Activated effector memory CD4-positive, alpha-beta T cell treated with anti-CD3 and anti-CD28 coated beads, Interleukin-2, amount 50 U/mL, for 16 hours (primary cell): ENCODE measurements around the gene RNU1-4.
"Not testable (repeated sequence)": the region's sequence is repeated elsewhere in the genome, so short reads cannot be mapped to it uniquely, and the experiment has no call there.

Experiments
- DNase-seq: peaks from one replicate; pipeline ENCODE4 v3.0.0-alpha.2; 2020

The RNU1-4 gene

DNA sequence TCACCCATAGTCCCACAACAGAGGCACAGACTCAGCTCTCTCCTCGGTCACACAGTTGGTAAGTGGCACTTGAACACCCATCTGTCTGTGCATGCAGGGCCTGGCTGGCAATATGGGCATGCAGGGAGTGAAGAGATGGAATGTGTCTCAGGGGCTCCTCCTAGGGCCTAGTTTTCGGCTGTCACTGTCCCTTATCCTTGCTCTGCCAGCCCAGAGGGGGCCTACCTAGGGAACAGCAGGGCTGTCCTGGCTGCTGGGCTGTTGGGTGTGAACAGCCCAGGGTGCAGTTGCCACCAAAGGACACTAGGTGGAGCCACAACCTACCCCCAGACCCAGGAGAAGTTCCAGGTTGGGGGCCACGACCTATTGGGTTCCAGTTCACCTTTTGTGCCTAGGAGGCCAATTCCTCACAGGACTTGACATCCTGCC, 30.6 kb upstream of the RNU1-4 start:
- DNase-seq: not testable (repeated sequence)

DNA sequence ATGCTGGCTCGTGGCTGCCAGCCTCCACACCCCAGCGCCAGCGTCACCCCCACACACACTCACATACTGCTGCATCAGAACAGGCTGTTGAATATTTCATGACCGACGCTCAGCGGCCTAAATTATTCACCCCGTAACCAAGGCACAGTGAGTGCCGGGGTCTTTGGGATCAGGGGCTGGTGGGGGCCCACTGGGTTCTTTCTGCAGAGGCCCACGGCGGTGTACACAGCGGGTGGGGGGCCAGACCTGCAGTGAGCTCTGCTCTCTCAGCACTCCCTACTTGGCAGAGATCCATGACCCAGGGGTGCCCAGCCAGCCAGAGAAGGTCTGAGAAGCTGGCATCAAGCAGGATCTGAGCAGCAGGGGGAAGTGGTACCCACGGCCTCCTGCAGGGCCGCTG, 29.7 kb upstream of the RNU1-4 start:
- DNase-seq: not testable (repeated sequence)

DNA sequence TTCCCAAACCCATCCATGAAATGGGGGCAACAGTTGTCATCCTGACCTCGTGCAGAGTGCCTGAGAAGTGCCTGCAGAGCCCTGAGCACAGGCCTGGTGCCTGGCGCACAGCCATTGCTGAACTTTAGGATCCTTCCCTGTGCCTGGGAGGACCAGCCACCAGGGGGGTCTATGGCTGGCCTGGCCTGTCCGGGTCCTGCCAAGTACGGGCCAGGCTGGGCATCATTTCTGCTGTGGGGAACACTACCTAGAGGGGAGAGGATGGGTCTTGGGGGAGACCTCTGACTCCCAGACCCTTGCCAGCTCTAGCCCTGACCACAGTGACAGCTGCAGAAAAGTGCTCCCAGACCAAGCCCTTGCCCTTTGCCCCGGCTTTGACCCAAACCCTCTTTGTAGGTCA, 28.2 kb upstream of the RNU1-4 start:
- not testable (repeated sequence) for DNase-seq

GRCh38 chr1:16712582-16712981, 27.7 kb upstream of the RNU1-4 start:
- not testable (repeated sequence) for DNase-seq

DNA sequence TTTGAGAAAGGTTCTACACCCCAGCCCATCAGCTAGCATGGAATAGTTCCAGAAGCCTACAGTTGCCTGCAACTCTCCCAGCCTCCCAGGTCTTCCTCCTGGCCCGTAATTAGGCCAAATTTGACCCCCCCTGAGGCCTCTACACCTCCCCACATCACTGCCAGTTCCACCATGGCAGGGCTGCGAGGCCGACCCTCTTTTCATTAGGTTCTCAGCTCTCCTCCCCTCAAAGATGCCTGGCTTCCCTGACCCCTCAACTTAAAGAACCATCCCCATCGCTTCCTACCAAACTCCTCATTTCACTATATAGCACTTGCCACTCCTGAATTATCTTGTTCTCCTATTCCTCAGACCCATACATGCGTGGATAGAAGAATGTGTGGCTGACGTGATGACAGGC, 27.3 kb upstream of the RNU1-4 start:
- DNase-seq: not testable (repeated sequence)

- not testable (repeated sequence) for DNase-seq
Measured at GRCh38 chr1:16713480-16713879, 26.8 kb upstream of the RNU1-4 start.

DNA sequence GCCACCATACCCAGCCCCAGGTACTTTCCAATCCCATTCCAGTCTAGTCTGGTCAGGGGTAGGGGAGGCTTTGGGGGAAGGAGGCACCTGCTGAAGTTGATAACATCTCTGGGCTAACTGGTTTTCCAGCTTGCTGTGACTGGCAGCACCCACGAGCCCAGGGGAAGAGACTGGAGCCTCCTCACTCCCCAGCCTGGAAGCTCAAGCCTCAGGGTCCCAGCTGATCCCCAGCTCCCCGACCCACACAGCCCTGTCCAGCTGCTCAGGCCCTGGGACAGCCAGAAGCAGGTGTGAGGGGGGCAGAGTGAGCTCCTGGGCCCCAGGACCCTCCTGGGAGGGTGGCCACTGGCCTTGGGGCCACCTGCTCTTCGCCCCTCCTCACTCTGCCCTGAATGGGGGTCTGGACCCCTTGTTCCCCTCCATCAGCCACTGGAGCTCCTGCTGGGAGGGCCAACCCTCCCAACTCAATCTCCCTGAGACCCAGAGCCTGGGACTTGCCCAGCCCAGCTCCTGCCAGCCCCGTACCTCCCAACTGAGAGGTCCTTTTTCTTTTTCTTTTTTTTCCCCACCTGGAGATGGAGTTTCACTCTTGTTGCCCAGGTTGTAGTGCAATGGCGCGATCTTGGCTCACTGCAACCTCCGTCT, 23.5 kb upstream of the RNU1-4 start:
- no peak for DNase-seq

- DNase-seq: no peak
Measured at GRCh38 chr1:16717336-16718098, 22.8 kb upstream of the RNU1-4 start.

DNA sequence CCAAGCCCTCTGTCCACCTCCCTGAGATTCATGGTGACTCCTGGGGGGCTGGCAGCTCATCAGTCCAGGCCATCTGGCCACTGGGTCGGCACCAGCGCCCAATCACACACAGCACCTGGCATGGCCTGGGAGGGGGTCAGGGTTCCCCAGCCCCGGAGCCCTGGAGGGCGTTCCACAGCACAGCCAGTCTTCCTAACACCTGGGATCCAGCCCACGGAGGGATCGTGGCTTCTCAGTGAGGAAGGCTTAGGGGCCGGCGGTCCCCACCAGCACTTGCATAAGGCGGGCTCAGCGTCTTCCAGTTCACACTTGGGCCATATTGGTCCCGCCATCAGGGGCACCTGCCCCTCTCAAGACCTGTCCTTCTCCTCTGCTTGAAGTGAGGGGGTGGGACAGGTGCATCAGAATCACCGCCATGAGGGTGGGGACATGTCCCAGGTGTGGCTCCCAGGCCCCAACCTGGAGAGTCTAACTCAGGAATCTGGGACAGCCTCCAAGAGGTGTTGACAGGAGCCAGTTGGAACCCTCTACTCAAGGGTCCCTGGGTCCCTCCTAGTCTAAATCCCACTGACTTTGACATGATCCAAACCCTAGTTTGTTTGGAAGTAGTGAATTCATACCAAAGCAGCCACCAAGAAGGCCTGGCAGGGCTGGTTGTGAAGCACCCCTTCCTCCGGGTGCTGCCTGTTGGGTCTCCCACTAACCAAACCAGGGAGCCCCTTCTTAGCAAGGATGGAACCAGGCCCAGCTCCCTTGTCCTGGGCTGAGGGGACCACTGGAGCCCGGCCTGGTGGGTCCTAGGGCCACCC, 22.0 kb upstream of the RNU1-4 start:
- DNase-seq: not testable (repeated sequence)

- no peak for DNase-seq
Measured at GRCh38 chr1:16718908-16719533, 21.3 kb upstream of the RNU1-4 start.

DNA sequence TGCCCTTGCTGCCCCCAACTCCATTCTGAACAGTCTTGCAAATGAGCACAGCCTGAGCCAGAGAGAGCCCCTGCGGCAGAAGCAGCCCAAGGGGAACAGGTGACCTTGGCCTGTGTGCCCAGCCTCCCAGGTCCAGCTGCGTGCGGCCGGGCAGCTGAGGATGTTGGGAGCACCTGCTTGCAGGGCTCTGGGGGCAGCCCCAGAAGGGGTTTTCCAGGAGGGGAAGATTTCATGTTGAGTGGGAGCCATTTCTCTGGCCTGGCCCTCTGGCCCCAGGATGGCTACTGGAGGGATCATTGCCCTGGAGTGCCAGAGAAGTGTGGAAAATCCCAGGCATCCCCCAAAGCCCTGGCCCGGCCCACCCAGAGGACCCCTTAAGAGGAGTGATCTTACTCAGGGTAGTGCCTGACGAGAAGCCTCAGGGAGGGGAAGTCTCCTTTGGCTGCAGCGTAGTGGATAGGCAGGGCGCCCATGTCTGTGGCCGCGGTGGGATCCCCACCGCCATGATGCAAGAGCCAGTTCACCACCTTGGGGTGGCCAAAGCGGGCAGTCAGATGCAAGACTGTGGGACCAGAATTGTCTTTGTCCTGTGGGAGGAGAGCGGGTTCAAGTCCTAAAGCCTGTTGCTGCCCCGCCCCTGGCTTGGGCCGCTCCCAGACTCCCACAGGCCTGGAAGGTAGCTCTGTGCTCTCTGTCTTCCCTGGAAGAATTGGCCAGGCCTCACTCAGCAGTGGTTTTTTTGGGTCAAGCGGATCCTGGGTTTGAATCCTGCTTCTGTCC, 20.6 kb upstream of the RNU1-4 start:
- DNase-seq: no peak

- DNase-seq: no peak
Measured at GRCh38 chr1:16720351-16721223, 19.7 kb upstream of the RNU1-4 start.

- DNase-seq: no peak
Measured at GRCh38 chr1:16721871-16722641, 18.3 kb upstream of the RNU1-4 start.

GRCh38 chr1:16724718-16725438, 15.4 kb upstream of the RNU1-4 start:
- peak; percentile 58 for DNase-seq

DNA sequence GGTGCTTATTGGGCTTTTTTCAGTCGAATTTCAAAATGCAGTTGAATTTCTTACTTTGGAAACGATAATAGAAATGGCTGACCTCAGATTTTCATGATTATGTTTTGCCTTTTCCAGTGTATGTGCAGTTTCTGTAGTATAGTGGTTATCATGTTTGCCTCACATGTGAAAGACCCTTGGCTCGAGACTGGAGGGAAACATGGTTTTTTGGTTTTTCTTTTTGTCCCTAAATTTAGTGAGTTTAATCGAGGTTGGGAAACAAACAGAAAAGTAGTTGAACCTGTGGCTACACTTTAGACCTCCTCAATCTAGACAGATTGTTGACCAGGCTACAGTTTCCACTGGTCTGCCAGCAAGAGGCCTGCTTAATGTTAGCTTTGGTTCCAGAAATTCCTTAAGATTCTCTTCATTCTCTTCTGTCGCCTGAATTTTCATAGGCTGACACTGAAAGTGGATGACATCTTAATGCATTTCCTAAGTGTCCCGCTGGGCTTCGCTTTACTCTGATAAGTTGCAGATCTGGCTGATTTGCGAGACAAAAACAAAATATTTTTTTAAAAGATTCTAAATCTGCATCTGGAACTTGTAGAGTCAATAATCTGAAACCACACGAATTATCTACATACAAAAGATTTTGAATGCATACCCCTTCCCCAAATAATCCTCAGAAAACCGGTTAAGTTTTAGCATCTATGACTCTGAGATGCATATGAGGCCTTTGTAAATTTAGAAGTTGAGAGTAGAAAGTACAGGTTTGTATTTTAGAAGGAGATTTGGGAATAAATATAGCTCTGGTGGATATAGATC, 14.7 kb upstream of the RNU1-4 start:
- not testable (repeated sequence) for DNase-seq

DNA sequence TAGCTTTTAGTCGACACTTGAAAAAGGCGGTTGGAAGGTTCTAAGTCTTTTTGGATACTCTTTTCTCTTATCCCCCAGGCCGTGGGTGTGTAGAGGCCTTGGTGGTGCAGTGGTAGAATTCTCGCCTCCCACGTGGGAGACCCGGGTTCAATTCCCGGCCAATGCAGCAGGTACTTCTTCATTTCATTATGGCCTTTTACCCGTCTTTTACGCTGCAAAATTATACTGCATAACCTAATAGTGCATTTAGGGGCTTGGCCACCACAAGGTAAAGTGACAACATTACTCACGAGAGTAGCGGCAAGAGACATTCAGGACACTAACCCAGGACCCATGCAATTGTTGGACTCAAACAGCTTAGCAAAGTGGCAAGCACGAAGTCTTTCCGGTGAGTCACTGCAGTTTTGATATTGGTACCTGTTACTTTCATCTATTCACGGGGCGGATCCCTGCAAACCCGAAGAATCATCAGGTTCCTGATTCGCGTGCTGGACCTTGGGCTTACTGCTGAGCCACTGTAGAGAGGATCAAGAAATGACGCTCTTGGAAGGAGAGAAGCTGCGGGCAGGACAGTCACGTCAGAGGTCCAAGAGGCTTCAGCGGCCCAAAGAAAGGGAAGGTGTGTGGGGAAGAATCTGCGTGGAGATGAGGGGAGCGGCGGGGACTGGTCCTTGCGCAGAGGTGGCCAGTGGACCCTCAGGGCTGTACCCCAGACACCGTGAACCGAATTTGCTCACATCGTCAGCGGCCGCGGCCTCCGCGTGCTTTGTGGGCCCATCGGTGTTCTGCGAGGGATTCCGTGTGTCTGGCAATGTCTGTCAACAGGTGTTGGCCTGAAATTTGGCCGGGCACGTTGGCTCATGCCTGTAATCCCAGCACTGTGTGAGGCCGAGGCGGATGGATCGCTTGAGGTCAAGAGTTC, 12.9 kb upstream of the RNU1-4 start:
- DNase-seq: peak; percentile 82

GRCh38 chr1:16728243-16728949, 11.9 kb upstream of the RNU1-4 start:
- not testable (repeated sequence) for DNase-seq
